ENCODE measurements around the gene TMEM258.

- TF ChIP-seq CTCF (IDR thresholded peaks at IDR 0.05) = no peak
- TF ChIP-seq EZH2 (IDR thresholded peaks at IDR 0.05) = no peak
- no peak for TF ChIP-seq EZH2phosphoT487 (IDR thresholded peaks at IDR 0.05)
Observed at GRCh38 chr11:61744181-61744580, 48.2 kb downstream of the TMEM258 start.

Measured in neural progenitor cell (in vitro differentiated cells).